ENCODE results near the gene GTPBP10.

The GTPBP10 gene

DNA sequence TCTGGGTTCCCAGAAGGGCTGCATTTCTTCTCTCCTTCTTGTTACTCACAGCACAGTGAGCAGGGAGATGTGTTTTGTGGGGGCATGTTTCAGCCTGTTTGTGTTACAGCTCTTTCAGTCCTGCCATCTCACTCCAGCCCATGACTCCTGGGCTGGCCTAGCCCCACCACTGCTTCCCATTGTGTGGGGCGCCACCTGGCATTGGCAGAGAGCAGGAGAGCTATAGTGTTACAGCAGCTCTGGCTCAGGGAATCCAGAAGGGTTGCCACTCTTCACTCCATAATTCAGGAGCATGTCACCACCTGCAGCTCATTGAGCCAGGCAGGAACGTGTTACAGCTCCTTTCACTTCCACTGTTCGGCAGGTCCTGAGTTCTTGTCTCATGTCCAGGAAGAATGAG is 86.7 kb downstream of the GTPBP10 start:
- FAIRE-seq: no peak

Measured in islet of Langerhans (tissue), 1 donor.